Ovary (tissue), 10 donors: ENCODE results near the gene NR3C1. TPM values are rescaled to one million over a fixed set of nuclear protein-coding genes. Genes with fewer than 3 reads are reported as not detected.

Experiments
- DNase-seq, 5 donors: peaks; one replicate each; pipeline ENCODE4 v3.0.0-alpha.2; 2019 to 2020
- H3K27ac ChIP-seq, 2 donors: fragments of 200-600 bp; one replicate each; pipeline versions ENCODE4 v1.5.1 to v1.8.0; 2019 to 2022
- H3K27me3 ChIP-seq: fragments of 200-600 bp; one replicate; pipeline ENCODE4 v1.8.0; 2022
- H3K36me3 ChIP-seq: fragments of 200-600 bp; sonication (generic); one replicate; pipeline ENCODE4 v1.5.1; 2019
- H3K4me1 ChIP-seq: one replicate; pipeline ENCODE4 v1.8.1; 2013; ENCODE audit warnings: mild to moderate bottlenecking, moderate library complexity; ENCODE audit not compliant: insufficient read depth
- H3K4me3 ChIP-seq: fragments of 200-600 bp; sonication (generic); one replicate; pipeline ENCODE4 v1.5.1; 2017
- H3K9me3 ChIP-seq, 2 donors: fragments of 200-600 bp in 1 of 2; sonication (generic) in 1 of 2; one replicate each; pipeline versions ENCODE4 v1.5.1 to v1.8.1; 2013 to 2019; ENCODE audit warnings: mild to moderate bottlenecking in 1 of 2, moderate library complexity in 1 of 2
- EP300 ChIP-seq: sonication (generic); formaldehyde crosslinking; IDR thresholded peaks from one replicate; pipeline ENCODE4 v1.6.1; 2017; ENCODE audit warnings: antibody characterized with exemption
- POLR2A ChIP-seq: fragments of 450-650 bp; IDR thresholded peaks from one replicate; pipeline ENCODE4 v1.6.1; 2017; ENCODE audit warnings: antibody characterized with exemption, mild to moderate bottlenecking, moderate library complexity
- WGBS, 3 donors: extraction: QIAGEN DNeasy Blood & Tissue Kit in 1 of 3; methylation state at CpG; one replicate each; pipeline versions ENCODE4 v1.1.5 to v1.1.7; 2013 to 2017; 5-methylcytosine and 5-hydroxymethylcytosine counted together
- intact Hi-C, 4 donors: fragments of 100-400 bp; cut with DNase I; formaldehyde crosslinking; loops; one replicate each; pipeline versions ENCODE4 v1.11.0 to v1.15.1; 2022 to 2023
- long read RNA-seq, 3 donors: library from polyadenylated mRNA in 2 of 3; unstranded in 2 of 3; transcript quantifications; one replicate each; pipeline ENCODE4 v2.0.0 and lab custom pipeline, GENCODE V29; 2021 to 2026
- polyA plus RNA-seq, 2 donors: library from polyadenylated mRNA; stranded (reverse); fragments of 200-250 nt in 1 of 2; fragments of 350-450 nt in 1 of 2; fragmentation: Illumina TruSeq in 1 of 2; extraction: RNeasy Lipid Tissue Mini Kit (QIAGEN cat#74804) in 1 of 2; gene quantifications; one replicate each; pipeline ENCODE4 v1.2.3, GENCODE V29; 2013 to 2014
- total RNA-seq, 7 donors: library from RNA; depleted of rRNA in 2 of 7; stranded (reverse); fragments of >200 nt in 2 of 7; fragmentation: NEBNext Ultra II Directional in 3 of 7; extraction: Animal tissue kit (Norgen Biotek cat#: 25700) in 3 of 7; gene quantifications; one replicate each; pipeline versions ENCODE4 v1.1.0 to v1.2.4, GENCODE V29; 2016 to 2023
- TF ChIP-seq, protein P1 (sequence below), 3 donors: fragments of 450-650 bp in 2 of 3; fragments of 200-600 bp in 1 of 3; IDR thresholded peaks; one replicate each; pipeline versions ENCODE4 v1.5.1 to v1.8.0; 2016 to 2022; ENCODE audit warnings: antibody characterized with exemption in 3 of 3, mild to moderate bottlenecking in 1 of 3
- donor health status: DM: no; HTN: no; CAD: no; lungs with moderate emphysema.
- donor health status: DM: no; HTN: no; CAD: no.
- donor health status: Bipolar disorder and iron deficiency.
- donor health status: DM: yes; HTN: yes; CAD: no.
- donor health status: DM: no; HTN: no; CAD: no.
- donor health status: DM: yes; HTN: yes; CAD: no.

NR3C1 gene
- total RNA-seq (10 to 100 TPM; 26.2 to 54.3 (median 40.2) TPM), polyA plus RNA-seq (10 to 100 TPM; 15.5 to 30.0 TPM)
- long read RNA-seq, donor 1, partial matches to known transcripts, result 141 of 154 reads
- long read RNA-seq, donor 1, other reads (novel, unspliced or antisense), result 12 of 154 reads
- long read RNA-seq, donor 2, full-length matches to known transcripts, result 2 of 7 reads
- long read RNA-seq, donor 2, partial matches to known transcripts, result 5 of 7 reads
- long read RNA-seq, donor 2, other reads (novel, unspliced or antisense), result 0 of 7 reads
- long read RNA-seq, donor 3, full-length matches to known transcripts, result 61 of 81 reads
- long read RNA-seq, donor 3, partial matches to known transcripts, result 11 of 81 reads
- long read RNA-seq, donor 3, other reads (novel, unspliced or antisense), result 9 of 81 reads

DNA sequence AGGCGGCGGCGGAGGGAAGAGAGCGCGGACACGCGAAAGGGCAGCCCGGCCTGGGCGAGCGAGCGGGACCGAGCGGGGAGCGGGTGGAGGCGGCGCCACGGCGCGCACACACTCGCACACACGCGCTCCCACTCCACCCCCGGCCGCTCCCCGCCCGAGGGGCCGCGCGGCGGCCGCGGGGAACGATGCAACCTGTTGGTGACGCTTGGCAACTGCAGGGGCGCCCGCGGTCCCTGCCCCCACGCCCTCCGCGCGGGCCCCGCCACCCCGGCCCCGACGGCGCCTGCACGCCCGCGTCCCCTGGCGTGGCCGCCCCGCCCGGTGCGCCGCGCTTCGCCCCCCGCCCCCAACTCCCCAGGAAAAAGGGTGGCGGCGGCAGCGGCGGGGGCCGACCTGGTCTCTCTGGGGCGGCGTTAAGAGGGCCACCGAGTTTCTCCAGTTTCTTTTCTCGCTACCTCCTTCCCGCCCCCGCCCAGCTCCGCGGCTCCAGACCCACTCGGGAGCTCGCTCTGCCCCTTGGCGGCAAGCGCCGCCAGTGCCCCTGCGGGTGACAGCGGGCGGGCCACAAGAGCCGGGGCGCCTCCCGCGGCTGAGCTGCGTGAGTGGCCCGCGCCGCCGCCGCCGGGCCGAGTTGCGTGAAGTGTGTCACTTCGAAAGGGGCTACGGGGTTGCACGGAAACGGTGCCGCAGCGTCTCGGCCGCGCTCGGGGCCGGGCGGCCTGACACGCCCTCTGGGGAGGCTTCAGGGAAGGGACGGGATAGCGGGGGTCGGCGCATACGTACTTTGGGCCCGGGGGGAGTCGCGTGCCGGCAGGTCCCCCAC is at the start of gene NR3C1:
Gene NR3C1 (minus strand): TSS at position 94 of the 823 bp plus-strand sequence. CDS start 2,847 bp downstream, outside the sequence.
- peaks cover 16% of the 10 kb centered on the region for H3K4me1 ChIP-seq
- peak within 1 kb of the TSS; percentile 86 for H3K4me3 ChIP-seq
- no peaks in the 10 kb centered on the region for H3K27me3 ChIP-seq
- peak; percentile 81 to 89 (median 85) for DNase-seq
- peak within 1 kb of the TSS; percentile 79 to 90 for H3K27ac ChIP-seq
- TF ChIP-seq, protein P1, sequence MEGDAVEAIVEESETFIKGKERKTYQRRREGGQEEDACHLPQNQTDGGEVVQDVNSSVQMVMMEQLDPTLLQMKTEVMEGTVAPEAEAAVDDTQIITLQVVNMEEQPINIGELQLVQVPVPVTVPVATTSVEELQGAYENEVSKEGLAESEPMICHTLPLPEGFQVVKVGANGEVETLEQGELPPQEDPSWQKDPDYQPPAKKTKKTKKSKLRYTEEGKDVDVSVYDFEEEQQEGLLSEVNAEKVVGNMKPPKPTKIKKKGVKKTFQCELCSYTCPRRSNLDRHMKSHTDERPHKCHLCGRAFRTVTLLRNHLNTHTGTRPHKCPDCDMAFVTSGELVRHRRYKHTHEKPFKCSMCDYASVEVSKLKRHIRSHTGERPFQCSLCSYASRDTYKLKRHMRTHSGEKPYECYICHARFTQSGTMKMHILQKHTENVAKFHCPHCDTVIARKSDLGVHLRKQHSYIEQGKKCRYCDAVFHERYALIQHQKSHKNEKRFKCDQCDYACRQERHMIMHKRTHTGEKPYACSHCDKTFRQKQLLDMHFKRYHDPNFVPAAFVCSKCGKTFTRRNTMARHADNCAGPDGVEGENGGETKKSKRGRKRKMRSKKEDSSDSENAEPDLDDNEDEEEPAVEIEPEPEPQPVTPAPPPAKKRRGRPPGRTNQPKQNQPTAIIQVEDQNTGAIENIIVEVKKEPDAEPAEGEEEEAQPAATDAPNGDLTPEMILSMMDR (IDR thresholded peaks at IDR 0.05), result peak in 2 of 3 donors; percentile 40 to 46
- TF ChIP-seq POLR2A (no peak), EP300 (no peak)
- intact Hi-C loops, result loop anchor here in 2 of 4 donors (5.0 to 10.0 kb wide), 4 partner anchors 382 to 789 kb away; no protein-coding TSS in a partner anchor
- H3K9me3 ChIP-seq, result no peaks in the 10 kb centered on the region
- 0 to 1% (median 0%) methylated on average over 46 to 114 of the region's 114 CpGs for WGBS, 3 donors
- no peaks in the 10 kb centered on the region for H3K36me3 ChIP-seq

DNA sequence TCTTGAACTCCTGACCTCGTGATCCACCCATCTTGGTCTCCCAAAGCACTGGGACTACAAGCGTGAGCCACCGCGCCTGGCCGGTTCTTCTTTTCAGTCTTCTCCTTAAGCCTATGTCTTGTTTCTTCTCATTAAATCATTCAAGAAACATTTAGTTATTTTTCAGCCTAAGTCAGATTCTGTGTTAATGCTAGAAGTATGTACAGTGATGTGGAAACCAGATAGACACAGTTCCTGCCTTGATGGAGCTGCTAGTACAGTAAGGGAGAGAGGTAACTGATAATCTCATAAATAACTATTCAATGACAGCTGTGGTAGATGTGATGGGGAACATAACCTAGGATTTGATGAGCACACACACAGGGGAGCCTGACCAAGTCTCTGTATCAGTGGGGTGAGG is 46.3 kb upstream of the NR3C1 start:
- Histone ChIP-seq H3K4me3 (no peak overlapping the region), H3K27me3 (no peaks in the 10 kb centered on the region), H3K9me3 (no peaks in the 10 kb centered on the region), H3K4me1 (no peaks in the 10 kb centered on the region), H3K36me3 (no peaks in the 10 kb centered on the region), H3K27ac (no peak overlapping the region)
- WGBS, 3 donors, result 94 to 96% (median 95%) methylated on average over 5 of the region's 5 CpGs
- intact Hi-C loops, result no loop called here
- DNase-seq, result no peak
- no peak for TF ChIP-seq EP300
- TF ChIP-seq POLR2A, result no peak
- TF ChIP-seq, protein P1 (IDR thresholded peaks at IDR 0.05), result no peak

DNA sequence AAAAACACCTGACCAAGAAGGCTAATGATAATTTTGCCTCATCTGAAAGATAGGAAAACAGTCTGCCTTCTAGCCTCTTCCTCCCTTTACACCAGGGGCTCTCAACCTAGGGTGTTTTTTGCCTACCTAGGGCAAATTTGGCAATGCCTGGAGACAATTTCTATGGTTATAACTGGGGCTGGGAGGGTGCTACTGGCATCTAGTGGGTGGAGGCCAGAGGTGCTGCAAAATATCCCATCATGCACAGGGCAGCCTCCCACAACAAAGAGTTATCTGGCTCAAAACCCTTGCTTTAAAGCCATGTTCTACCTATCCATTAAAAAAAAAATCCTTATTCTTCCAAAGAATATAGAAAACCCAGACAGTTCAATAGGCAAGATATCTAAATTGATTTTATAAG is 45.0 kb upstream of the NR3C1 start:
- no peak for DNase-seq
- intact Hi-C loops, result no loop called here
- Histone ChIP-seq H3K4me3 (no peak overlapping the region), H3K27me3 (no peaks in the 10 kb centered on the region), H3K27ac (no peak overlapping the region), H3K9me3 (no peaks in the 10 kb centered on the region), H3K4me1 (no peaks in the 10 kb centered on the region), H3K36me3 (no peaks in the 10 kb centered on the region)
- no peak for TF ChIP-seq EP300
- TF ChIP-seq POLR2A, result no peak
- TF ChIP-seq, protein P1 (IDR thresholded peaks at IDR 0.05), result no peak

DNA sequence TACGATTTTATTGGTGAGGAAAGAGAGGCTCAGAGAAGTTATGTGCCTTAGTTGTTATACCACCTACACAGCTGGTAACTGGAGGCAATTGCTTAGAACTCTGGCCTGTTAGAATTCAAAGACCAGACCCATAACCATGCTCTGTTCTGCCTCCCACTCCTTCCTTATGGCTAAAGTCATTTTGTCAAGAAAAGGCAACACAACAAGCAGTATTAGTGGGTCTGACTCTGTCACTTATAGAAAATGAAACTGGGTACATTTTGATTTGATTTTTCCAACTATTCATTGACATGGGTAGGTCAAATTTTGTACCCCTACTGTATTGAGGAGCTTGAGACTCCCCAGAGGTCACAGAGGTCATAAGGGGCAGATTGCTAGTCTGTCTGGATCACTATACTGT is 44.5 kb upstream of the NR3C1 start:
- 93 to 100% (median 95%) methylated on average over 1 of the region's 1 CpG for WGBS, 3 donors
- no peak for DNase-seq
- Histone ChIP-seq H3K27me3 (no peaks in the 10 kb centered on the region), H3K36me3 (no peaks in the 10 kb centered on the region), H3K27ac (no peak overlapping the region), H3K4me1 (no peaks in the 10 kb centered on the region), H3K4me3 (no peak overlapping the region), H3K9me3 (no peaks in the 10 kb centered on the region)
- TF ChIP-seq POLR2A (no peak), EP300 (no peak)
- TF ChIP-seq, protein P1 (IDR thresholded peaks at IDR 0.05), result no peak
- intact Hi-C loops, result no loop called here
